GM19099 (cell line): Measurements from ENCODE around the gene LOXHD1.

Experiments used
- POLR2A ChIP-seq: IDR thresholded peaks from 3 replicates; pipeline ENCODE4 v1.6.1; 2011; ENCODE audit warnings: low read depth; ENCODE audit not compliant: insufficient read length; ENCODE audit errors: extremely low read depth

Gene LOXHD1

GRCh38 chr18:46619559-46619958 lies 37.5 kb downstream of the LOXHD1 start:
- TF ChIP-seq POLR2A: no peak

DNA sequence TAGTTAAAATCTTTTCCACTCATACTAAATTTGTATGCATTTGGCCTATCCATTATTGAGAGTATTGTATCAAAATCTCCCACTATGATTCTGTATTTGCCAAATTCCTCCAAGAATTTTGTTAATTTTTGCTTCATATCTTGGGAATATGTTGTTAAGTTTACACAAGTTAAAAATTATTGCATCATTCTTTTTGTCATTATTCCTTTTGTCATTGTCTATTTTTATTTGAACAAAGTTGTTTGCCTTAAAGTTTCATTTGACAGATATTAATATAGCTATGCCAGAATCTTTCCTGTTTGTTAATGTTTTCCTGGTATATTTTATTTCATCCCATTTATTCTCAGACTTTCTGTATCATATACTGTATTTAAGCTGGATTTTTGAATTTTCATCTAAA lies 41.3 kb downstream of the LOXHD1 start:
- no peak for TF ChIP-seq POLR2A

GRCh38 chr18:46609048-46609447 lies 48.0 kb downstream of the LOXHD1 start:
- TF ChIP-seq POLR2A: no peak

DNA sequence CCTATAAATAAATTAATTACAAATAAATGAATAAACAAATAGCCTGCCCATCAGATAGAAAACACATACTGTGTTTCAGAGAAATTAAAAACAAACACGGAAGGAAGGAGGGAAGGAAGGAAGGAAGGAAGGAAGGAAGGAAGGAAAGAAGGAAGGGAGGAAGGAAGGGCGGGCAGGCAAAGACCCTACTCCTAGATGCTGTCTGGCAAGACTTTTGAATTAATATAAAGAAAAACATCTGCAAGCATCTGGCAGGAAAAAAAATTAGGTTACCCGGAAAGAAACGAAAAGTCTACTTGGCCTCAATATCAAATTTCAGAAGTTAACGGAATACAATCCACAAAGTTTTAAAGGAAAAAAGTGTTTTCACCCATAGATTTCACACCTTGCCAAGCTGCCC lies 49.1 kb downstream of the LOXHD1 start:
- TF ChIP-seq POLR2A: no peak

DNA sequence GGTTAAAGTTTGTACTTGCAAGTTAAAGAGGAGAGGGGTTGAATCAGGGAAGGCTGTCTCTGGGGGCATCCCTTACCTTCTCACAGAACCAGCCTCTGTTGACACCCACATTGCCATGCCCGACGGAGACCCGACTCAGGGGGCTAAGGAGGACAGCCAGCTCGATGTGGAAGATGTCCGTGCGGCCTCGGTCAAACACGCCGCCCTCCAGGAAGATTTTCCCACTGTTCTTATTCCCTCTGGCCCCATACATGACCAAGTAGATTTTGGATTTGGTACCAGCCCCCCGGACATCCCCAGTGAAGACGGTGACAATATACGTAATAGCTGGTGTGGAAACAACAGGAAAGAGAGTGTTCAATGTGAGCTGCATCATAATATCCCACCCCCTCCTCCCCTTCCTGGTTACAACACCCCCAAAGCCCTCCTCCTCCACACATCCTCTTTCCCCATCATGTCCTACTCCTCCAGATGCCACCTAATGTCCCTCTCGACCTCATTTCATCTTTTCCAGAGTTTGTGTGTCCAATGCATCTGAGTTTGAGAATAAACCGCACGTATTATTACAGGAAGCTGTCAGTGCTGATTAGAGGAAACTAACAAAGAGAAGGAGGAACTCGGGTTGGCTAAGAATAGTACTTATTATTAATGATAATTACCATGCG lies 55.7 kb downstream of the LOXHD1 start:
- no peak for TF ChIP-seq POLR2A

- no peak for TF ChIP-seq POLR2A
Measured at GRCh38 chr18:46596119-46596518, 60.9 kb downstream of the LOXHD1 start.

GRCh38 chr18:46591783-46592391 lies 65.1 kb downstream of the LOXHD1 start:
- no peak for TF ChIP-seq POLR2A

- no peak for TF ChIP-seq POLR2A
Measured at GRCh38 chr18:46590103-46590502, 66.9 kb downstream of the LOXHD1 start.

GRCh38 chr18:46588971-46589660 lies 67.9 kb downstream of the LOXHD1 start:
- TF ChIP-seq POLR2A: no peak

DNA sequence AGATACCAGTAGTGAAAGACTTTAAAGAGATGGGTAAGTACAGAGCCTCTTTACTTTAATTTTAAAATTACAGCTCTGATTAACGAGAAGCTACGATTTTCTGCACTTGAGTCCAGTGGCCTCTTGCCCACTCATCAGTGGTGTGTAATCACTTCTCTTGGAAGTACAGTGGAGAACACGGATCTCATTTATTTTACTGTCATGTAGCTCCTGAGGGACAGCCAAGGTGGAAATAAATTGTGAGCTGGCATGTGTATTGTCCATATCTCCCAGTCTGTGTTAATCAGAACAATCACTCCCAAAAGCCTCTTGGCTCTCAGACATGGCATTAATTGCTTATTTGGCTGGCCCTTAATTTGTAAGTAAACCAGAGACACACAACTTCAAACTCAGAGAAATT lies 69.4 kb downstream of the LOXHD1 start:
- TF ChIP-seq POLR2A: no peak

GRCh38 chr18:46583711-46584110 lies 73.3 kb downstream of the LOXHD1 start:
- TF ChIP-seq POLR2A: no peak

DNA sequence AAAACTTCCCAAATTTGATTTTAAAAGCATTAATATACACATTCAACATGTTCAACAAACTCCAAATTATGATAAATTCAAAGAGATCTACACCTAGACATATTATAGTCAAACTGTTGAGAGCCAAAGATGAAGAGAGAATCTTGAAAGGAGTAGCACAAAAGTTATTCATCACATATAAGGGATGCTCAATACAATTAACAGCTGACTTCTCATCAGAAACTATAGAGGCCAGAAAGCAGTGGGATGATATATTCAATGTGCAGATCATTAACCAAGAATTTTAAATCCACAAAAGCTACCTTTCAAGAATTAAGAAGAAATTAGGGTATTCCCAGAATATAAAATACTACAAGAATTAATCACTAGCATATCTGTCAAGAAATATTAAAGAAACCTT lies 75.4 kb downstream of the LOXHD1 start:
- TF ChIP-seq POLR2A: no peak

GRCh38 chr18:46578987-46579386 lies 78.0 kb downstream of the LOXHD1 start:
- no peak for TF ChIP-seq POLR2A

DNA sequence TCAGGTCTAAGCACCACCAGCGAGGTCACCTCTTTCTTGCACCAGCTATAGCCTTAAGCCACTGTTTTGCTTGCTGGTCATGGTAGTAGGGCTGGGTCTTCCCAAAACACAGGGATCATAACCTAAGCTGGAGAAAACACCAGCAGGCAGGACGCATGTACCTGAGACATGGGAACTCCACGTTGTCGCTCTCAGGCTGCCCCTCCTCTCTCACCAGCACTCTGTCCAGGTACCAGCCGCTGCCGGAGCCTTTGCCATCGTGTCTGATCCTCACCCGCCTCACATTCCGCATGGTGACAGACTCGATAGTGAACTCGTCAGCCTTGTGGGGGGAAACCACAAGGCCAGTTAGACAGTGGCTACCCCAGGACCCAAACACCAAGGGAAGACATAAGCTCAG lies 79.5 kb downstream of the LOXHD1 start:
- TF ChIP-seq POLR2A: no peak

DNA sequence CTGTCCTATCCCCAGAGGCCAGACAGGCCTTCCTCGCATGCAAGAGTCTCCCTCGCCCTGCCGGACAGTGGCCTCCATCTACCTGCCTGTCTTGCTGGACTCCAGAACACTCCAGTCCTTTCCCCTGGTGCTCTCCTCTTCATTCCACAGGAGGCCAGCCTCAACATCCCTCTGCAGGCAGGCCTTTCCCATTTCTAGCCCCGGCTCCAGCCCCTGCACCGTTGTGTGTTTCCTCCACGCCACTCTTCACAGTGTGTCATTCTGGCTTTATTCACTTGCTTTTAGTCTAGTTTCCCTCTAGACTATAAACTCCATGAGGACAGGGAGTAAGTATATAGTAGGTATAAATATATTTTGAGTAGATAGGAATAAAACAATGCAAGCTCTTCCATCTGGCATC lies 81.2 kb downstream of the LOXHD1 start:
- TF ChIP-seq POLR2A: no peak

DNA sequence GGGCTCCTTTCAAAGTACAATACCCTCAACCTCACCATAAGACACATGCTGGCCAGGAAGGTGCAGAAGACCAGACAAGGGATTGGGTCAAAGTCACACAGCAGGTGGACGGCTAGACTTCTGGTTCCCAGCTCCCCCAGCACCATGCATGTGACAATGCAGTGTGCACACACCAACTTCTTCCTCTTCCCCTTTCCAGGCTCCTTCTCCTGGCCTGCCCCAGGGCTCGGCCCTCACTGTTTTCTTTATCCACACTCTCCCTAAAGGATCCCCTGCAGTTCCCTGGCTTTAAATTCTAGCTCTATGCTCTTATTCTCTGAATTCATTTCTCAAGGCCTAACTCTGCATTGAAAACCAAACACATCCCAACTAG lies 82.3 kb downstream of the LOXHD1 start:
- no peak for TF ChIP-seq POLR2A

DNA sequence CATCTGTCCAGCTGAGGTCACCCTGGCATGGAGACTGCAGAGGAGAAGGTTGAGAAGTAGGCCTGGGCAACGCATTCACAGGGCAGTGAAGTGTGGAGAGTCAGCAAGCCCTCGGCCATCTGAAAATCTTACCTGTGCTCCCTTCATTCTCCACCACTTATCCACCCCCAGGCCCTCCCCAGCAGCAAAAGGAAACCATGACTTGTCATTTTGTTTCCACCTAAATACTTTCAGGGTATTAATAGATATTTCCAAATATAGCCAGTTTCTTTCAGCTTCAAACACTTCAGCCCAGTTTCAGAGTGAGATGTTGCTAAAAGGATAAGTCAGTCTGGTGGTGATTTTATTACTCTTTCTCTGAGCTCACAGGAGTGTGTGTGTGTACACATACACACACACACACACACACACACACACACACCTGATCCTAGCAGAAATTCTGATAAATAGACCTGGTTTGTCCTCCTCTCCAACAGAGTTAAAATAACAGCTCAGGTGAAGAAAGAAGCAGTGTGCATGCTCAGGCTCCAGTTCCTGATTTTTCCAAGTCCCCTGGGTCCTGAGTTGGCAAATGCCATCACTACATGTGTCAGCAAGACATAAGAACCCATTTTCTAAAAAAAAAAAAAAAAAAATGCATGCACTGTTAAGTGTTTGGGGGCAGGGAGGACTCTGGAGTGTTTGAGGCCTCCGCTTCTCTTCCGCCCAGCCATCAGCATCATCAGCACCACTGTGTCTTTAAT lies 82.8 kb downstream of the LOXHD1 start:
- TF ChIP-seq POLR2A: no peak

GRCh38 chr18:46573156-46573555 lies 83.9 kb downstream of the LOXHD1 start:
- no peak for TF ChIP-seq POLR2A
